GM12891 (cell line): Measurements from ENCODE around the gene OR4K13.

Experiments
- PAX5 ChIP-seq: IDR thresholded peaks from 2 replicates; pipeline ENCODE4 v1.6.1; 2011; ENCODE audit warnings: low read length, moderate library complexity, mild to moderate bottlenecking; ENCODE audit not compliant: insufficient read depth, severe bottlenecking
- POLR2A ChIP-seq: IDR thresholded peaks from 2 replicates; pipeline ENCODE4 v1.6.1; 2011; ENCODE audit warnings: low read depth, low read length, control low read depth
- POLR2AphosphoS5 ChIP-seq: IDR thresholded peaks from 2 replicates; pipeline ENCODE4 v1.6.1; 2011; ENCODE audit warnings: low read depth, low read length, control low read depth
- POU2F2 ChIP-seq: IDR thresholded peaks from 2 replicates; pipeline ENCODE4 v1.6.1; 2011; ENCODE audit warnings: low read depth, mild to moderate bottlenecking, control low read depth, low read length, moderate library complexity
- SPI1 ChIP-seq: IDR thresholded peaks from 2 replicates; pipeline ENCODE4 v1.6.1; 2011; ENCODE audit warnings: low read depth, low read length, control low read depth
- TAF1 ChIP-seq: IDR thresholded peaks from 2 replicates; pipeline ENCODE4 v1.6.1; 2011; ENCODE audit warnings: low read depth, low read length, control low read depth

GRCh38 chr14:20019257-20019865 is 16.5 kb downstream of the OR4K13 start, which contains the start of gene OR4K14:
- no peak for TF ChIP-seq POLR2AphosphoS5
- TF ChIP-seq POLR2A: no peak
- TF ChIP-seq TAF1: no peak
- TF ChIP-seq SPI1: no peak
- TF ChIP-seq PAX5: no peak
- no peak for TF ChIP-seq POU2F2
